Measurements from ENCODE around the gene TRIM41. TPM values are rescaled to one million over a fixed set of nuclear protein-coding genes. Genes with fewer than 3 reads are reported as not detected.

TRIM41 gene
- total and polyA plus RNA-seq, 2 of the 13 experiments (the other 11 are each of a cell fraction or from before 2014, with no cell fraction given), result 10.2 to 16.7 TPM

GRCh38 chr5:181261320-181262049 lies 38.4 kb downstream of the TRIM41 start:
- DNase-seq (ENCODE audit: low spot score) (peak; percentile 61), FAIRE-seq (peak; percentile 51), ATAC-seq (peak; percentile 77)
- no peaks in the 10 kb centered on the region; a peak in 1 of 5 replicates for H3K27me3 ChIP-seq (ENCODE audit: control insufficient read depth in 1 of 2, insufficient read depth in 2 of 2, low read length in 2 of 2)
- in situ Hi-C loops (cut with HindIII; ENCODE audit: extremely low pct_ligation_motif_present, low pct_unique_long_range_greater_than_20kb) (no loop called here), intact Hi-C loops (cut with micrococcal nuclease; ENCODE audit: unreplicated experiment) (loop anchor here (2.0 kb wide), 1 partner anchor 15 kb away; no protein-coding TSS in a partner anchor)
- ChIA-PET POLR2A (interaction anchor here (0.9 to 5.1 kb wide), 11 partner anchors 9 to 88 kb away, joined by 3 to 102 read pairs (median 6); partner anchors contain the start of genes RACK1 and TRIM41), CTCF (ENCODE audit: low intra/inter-chr PET ratio, low total read pairs) (no interaction called here)
- peak overlapping the region; percentile 99 for H3K9ac ChIP-seq (ENCODE audit: insufficient read depth, low read depth, low read length)
- peaks cover 4 to 10% of the 10 kb centered on the region in 2 experiments; a peak in 3 of 5 replicates for H3K36me3 ChIP-seq (replicated peaks in 1 of 2; ENCODE audit: control insufficient read depth in 1 of 2, insufficient read depth in 2 of 2, low read length in 2 of 2)
- BruUV-seq (replicated peaks), result TSS peak; percentile 50
- no peak overlapping the region for H2AFZ ChIP-seq (ENCODE audit: low read length)
- H3K4me3 ChIP-seq (replicated peaks in 1 of 3; ENCODE audit: insufficient read depth in 1 of 3, low read depth in 2 of 3, low read length in 3 of 3), result peak overlapping the region; percentile 86 to 97 (median 94)
- H4K20me1 ChIP-seq (ENCODE audit: insufficient read depth, low read length), result peaks cover 17% of the 10 kb centered on the region
- H3K4me2 ChIP-seq (ENCODE audit: low read depth, low read length), result peak overlapping the region; percentile 99
- peak overlapping the region; percentile 90 for H3K27ac ChIP-seq (ENCODE audit: extremely low read length, insufficient read depth, low read length)
- peaks cover 40% of the 10 kb centered on the region for H3K79me2 ChIP-seq (ENCODE audit: insufficient read depth, low read length)
- no peaks in the 10 kb centered on the region for H3K9me3 ChIP-seq (ENCODE audit: low read length)
- peaks cover 36% of the 10 kb centered on the region for H3K4me1 ChIP-seq (ENCODE audit: insufficient read depth, low read length)
- 2% methylated on average over 9 of the region's 59 CpGs for WGBS (ENCODE audit: low lambda C conversion rate)
- TF ChIP-seq TCF7 (IDR thresholded peaks at IDR 0.05; ENCODE audit: low read depth) (no peak), SIN3B (IDR thresholded peaks at IDR 0.05; ENCODE audit: low read length) (no peak), CCDC6 (CRISPR knock-in tag; IDR thresholded peaks at IDR 0.05) (peak; percentile 49; the same call in 1 of the 2 replicates), SAFB2 (CRISPR knock-in tag; IDR thresholded peaks at IDR 0.05; ENCODE audit: borderline replicate concordance, low read depth) (peak; percentile 62), TFDP1 (CRISPR knock-in tag; IDR thresholded peaks at IDR 0.05; ENCODE audit: borderline replicate concordance) (no peak), PITX1 (CRISPR knock-in tag; IDR thresholded peaks at IDR 0.05) (peak; percentile 66), NFKBIZ (CRISPR knock-in tag; IDR thresholded peaks at IDR 0.05) (no peak), ZBTB21 (CRISPR knock-in tag; IDR thresholded peaks at IDR 0.05) (no peak), ASH2L (IDR thresholded peaks at IDR 0.05; ENCODE audit: insufficient read length, low read depth, low read length) (peak; percentile 77), ZNF30 (CRISPR knock-in tag; IDR thresholded peaks at IDR 0.05) (no peak), HNRNPK (IDR thresholded peaks at IDR 0.05; ENCODE audit: low read depth, low read length, poor library complexity, severe bottlenecking) (no peak), HNRNPUL1 (IDR thresholded peaks at IDR 0.05; ENCODE audit: low read depth, low read length) (no peak), MAF1 (CRISPR knock-in tag; IDR thresholded peaks at IDR 0.05; ENCODE audit: borderline replicate concordance) (peak; percentile 50; the same call in 1 of the 2 replicates), ZNF142 (CRISPR knock-in tag; IDR thresholded peaks at IDR 0.05) (peak; percentile 44; the same call in 1 of the 2 replicates), HOXD1 (CRISPR knock-in tag; IDR thresholded peaks at IDR 0.05) (peak; percentile 71; the same call in 1 of the 2 replicates)
